ENCODE results near the gene CHRD. TPM values are rescaled to one million over a fixed set of nuclear protein-coding genes. Genes with fewer than 3 reads are reported as not detected.

CHRD gene
- total and polyA plus RNA-seq, 9 of the 15 experiments (the other 6 are each of a cell fraction or from before 2014, with no cell fraction given): 0.11 to 1.3 (median 0.59) TPM; not detected in 3

GRCh38 chr3:184428561-184429175 lies 48.8 kb downstream of the CHRD start:
- Histone ChIP-seq H3K79me2 (ENCODE audit: control insufficient read depth, insufficient read depth, low read length) (no peaks in the 10 kb centered on the region), H4K20me1 (replicated peaks; ENCODE audit: control insufficient read depth, insufficient read depth, low read length) (no peaks in the 10 kb centered on the region), H2AFZ (ENCODE audit: low read depth, low read length) (no peak overlapping the region), H3K9ac (ENCODE audit: insufficient read depth in 1 of 2, low read depth in 2 of 2, low read length in 2 of 2) (no peak overlapping the region), H3K4me3 (no peak overlapping the region), H3K4me2 (ENCODE audit: insufficient read depth, low read length) (no peak overlapping the region), H3K9me1 (ENCODE audit: control insufficient read depth, insufficient read depth, low read length) (no peaks in the 10 kb centered on the region), H3K27me3 (ENCODE audit: control insufficient read depth in 2 of 2, insufficient read depth in 2 of 2, low read length in 2 of 2) (peaks cover 11 to 38% of the 10 kb centered on the region in 2 experiments; a peak in 4 of 5 replicates), H3K4me1 (replicated peaks in 1 of 2; ENCODE audit: control insufficient read depth in 2 of 2, insufficient read depth in 2 of 2, low read length in 2 of 2) (no peaks in the 10 kb centered on the region), H3K27ac (ENCODE audit: extremely low read depth, low read depth, low read length) (no peak overlapping the region), H3K9me3 (replicated peaks; ENCODE audit: control insufficient read depth, insufficient read depth, low read depth, low read length) (no peaks in the 10 kb centered on the region), H3K36me3 (ENCODE audit: control insufficient read depth, insufficient read depth, low read length) (no peaks in the 10 kb centered on the region)
- POLR2A ChIA-PET: interaction anchor here (0.6 to 0.8 kb wide), 2 partner anchors 19 to 90 kb away, joined by 3 to 4 read pairs; no protein-coding TSS in a partner anchor
- ATAC-seq (no peak), DNase-seq (ENCODE audit: extremely low read depth in 1 of 4, low spot score in 3 of 4) (no peak), FAIRE-seq (no peak)
- intact Hi-C loops (cut with micrococcal nuclease): no loop called here
- 0% methylated on average over 6 of the region's 6 CpGs for WGBS (ENCODE audit: insufficient coverage, low coverage, missing lambda C conversion rate)
- TF ChIP-seq ZNF354B (CRISPR knock-in tag; IDR thresholded peaks at IDR 0.05): no peak
- CTCF ChIA-PET (ENCODE audit: low intra/inter-chr PET ratio): no interaction called here
- in situ Hi-C loops (cut with MboI): no loop called here
- no TSS peak for BruUV-seq (replicated peaks)

- in situ Hi-C loops (cut with MboI): no loop called here
- Histone ChIP-seq H3K27ac (ENCODE audit: extremely low read depth, low read depth, low read length) (no peak overlapping the region), H2AFZ (ENCODE audit: low read depth, low read length) (no peak overlapping the region), H4K20me1 (replicated peaks; ENCODE audit: control insufficient read depth, insufficient read depth, low read length) (no peaks in the 10 kb centered on the region), H3K9me1 (ENCODE audit: control insufficient read depth, insufficient read depth, low read length) (no peaks in the 10 kb centered on the region), H3K4me1 (replicated peaks in 1 of 2; ENCODE audit: control insufficient read depth in 2 of 2, insufficient read depth in 2 of 2, low read length in 2 of 2) (no peaks in the 10 kb centered on the region), H3K4me3 (no peak overlapping the region), H3K79me2 (ENCODE audit: control insufficient read depth, insufficient read depth, low read length) (no peaks in the 10 kb centered on the region), H3K9me3 (replicated peaks; ENCODE audit: control insufficient read depth, insufficient read depth, low read depth, low read length) (no peaks in the 10 kb centered on the region), H3K4me2 (ENCODE audit: insufficient read depth, low read length) (no peak overlapping the region), H3K36me3 (ENCODE audit: control insufficient read depth, insufficient read depth, low read length) (no peaks in the 10 kb centered on the region), H3K9ac (ENCODE audit: insufficient read depth in 1 of 2, low read depth in 2 of 2, low read length in 2 of 2) (no peak overlapping the region), H3K27me3 (ENCODE audit: control insufficient read depth in 2 of 2, insufficient read depth in 2 of 2, low read length in 2 of 2) (peaks cover 11 to 38% of the 10 kb centered on the region in 2 experiments; a peak in 4 of 5 replicates)
- BruUV-seq (replicated peaks): no TSS peak
- whole genome bisulfite sequencing (ENCODE audit: insufficient coverage, low coverage, missing lambda C conversion rate): 1% methylated on average over 4 of the region's 4 CpGs
- ChIA-PET POLR2A (interaction anchor here (0.8 kb wide), 1 partner anchor 12 kb away, joined by 3 read pairs; no protein-coding TSS in a partner anchor), CTCF (ENCODE audit: low intra/inter-chr PET ratio) (no interaction called here)
- no peak for DNase-seq (ENCODE audit: extremely low read depth in 1 of 4, low spot score in 3 of 4)
- TF ChIP-seq, protein P1, sequence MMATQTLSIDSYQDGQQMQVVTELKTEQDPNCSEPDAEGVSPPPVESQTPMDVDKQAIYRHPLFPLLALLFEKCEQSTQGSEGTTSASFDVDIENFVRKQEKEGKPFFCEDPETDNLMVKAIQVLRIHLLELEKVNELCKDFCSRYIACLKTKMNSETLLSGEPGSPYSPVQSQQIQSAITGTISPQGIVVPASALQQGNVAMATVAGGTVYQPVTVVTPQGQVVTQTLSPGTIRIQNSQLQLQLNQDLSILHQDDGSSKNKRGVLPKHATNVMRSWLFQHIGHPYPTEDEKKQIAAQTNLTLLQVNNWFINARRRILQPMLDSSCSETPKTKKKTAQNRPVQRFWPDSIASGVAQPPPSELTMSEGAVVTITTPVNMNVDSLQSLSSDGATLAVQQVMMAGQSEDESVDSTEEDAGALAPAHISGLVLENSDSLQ (IDR thresholded peaks at IDR 0.05): no peak
- TF ChIP-seq PYGO2 (tag; IDR thresholded peaks at IDR 0.05) (no peak), CBX1 (IDR thresholded peaks at IDR 0.05; ENCODE audit: low read depth) (no peak), JUNB (CRISPR knock-in tag; conservative IDR thresholded peaks at IDR 0.05) (no peak), NFATC3 (IDR thresholded peaks at IDR 0.05) (no peak), TBL1XR1 (IDR thresholded peaks at IDR 0.05; ENCODE audit: low read length in 2 of 2) (no peak), NBN (IDR thresholded peaks at IDR 0.05; ENCODE audit: low read depth) (no peak)
- intact Hi-C loops (cut with micrococcal nuclease): no loop called here
- no peak for FAIRE-seq
- no peak for ATAC-seq
These were observed 49.9 kb downstream of the CHRD start for GRCh38 chr3:184429786-184430185.

Measured in K562 (cell line).